ENCODE data around the gene PCID2.
"Not testable (repeated sequence)": the region's sequence is repeated elsewhere in the genome, so short reads cannot be mapped to it uniquely, and the experiment has no call there.

The PCID2 gene

DNA sequence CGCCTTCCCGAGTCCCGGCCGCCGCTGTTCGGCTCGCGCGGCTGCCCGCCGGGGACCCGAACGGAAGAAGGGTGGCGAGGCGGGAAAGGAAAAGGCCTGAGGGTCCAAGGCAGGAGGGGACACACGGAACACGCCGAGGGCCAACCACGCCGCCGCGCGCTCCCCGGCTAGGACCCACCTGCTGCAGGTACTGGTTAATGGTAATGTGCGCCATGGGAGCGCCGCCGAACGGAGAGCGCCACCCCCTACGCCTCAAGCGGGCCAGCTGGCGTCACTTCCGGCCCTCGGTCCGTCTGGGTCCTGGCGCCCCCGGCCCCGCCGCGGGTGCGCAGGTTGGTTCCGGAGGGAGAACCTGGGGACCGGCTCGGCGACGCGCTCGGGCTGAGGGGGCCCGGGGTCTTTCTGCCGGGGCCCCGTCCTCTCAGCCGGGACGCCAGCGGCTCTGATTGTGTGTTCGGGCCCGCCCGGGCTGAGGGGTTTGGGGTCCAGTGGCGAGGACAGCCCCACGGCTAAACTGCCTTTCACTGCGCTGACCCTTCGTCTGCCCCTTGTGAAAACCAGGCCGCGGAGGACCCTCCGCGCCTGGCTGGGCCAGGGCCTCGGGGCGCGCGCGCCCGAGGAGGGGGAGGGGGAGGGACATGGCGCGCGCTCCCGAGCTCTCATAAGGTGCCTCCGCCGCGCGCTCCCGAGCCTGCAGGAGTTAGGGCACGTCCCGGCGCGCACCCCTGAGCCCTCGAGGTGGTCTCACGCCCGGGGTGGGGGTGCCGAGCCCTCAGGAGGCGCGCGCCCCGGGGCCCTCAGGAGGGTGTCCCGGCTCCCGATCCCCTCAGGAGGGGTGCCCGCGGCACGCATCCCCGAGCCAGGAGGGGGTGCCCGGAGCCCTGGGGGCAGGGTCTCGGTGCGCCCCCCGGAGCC, at the start of gene PCID2:
PCID2 (minus strand) TSS at position 249 of the 915 bp plus-strand sequence; CDS start at position 214, 35 bp downstream.
- DNase-seq, result peak; percentile 84 to 94

DNA sequence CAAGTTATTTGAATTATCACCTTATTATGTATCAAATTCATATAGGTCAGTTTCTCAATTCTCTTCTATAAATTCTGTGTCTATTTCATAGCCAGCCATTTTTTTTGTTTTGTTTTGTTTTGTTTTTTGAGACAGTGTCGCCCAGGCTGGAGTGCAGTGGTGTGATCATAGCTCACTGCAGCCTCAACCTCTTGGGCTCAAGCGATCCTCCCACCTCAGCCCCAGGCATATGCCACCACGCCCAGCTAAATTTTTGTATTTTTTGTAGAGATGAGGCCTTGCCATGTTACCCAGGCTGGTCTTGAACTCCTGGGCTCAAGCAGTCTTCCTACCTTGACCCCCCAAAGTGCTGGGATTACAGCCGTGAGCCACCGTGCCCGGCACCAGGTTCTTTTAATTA, 49.4 kb upstream of the PCID2 start:
- not testable (repeated sequence) for DNase-seq

DNA sequence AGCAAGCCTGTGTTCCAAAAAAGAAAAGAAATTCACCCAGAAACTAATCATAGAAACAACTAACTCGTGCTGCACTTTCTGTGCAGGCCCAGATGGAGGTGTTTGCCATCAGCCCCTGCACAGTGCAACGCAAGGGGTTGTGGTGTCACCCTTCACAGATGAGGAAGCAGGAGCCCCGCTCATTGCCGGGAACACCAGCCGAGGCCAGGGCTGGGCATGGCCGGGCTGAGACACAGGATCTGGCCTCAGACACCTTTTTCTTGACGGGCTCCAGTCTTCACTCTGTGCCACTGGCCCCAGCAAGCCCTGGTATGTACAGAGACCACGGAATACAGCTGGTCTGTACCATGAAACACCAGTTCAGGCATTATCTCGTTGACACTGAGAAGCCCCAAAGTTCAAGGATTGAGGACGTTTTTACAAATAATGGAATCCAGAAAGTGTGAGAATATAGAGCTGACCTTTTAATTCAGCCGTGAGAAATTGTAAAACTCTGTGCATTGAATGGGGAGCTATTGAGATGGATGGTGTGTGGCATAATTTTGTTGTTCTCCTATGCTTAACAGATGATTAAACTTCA, 44.1 kb upstream of the PCID2 start:
- no peak for DNase-seq

DNA sequence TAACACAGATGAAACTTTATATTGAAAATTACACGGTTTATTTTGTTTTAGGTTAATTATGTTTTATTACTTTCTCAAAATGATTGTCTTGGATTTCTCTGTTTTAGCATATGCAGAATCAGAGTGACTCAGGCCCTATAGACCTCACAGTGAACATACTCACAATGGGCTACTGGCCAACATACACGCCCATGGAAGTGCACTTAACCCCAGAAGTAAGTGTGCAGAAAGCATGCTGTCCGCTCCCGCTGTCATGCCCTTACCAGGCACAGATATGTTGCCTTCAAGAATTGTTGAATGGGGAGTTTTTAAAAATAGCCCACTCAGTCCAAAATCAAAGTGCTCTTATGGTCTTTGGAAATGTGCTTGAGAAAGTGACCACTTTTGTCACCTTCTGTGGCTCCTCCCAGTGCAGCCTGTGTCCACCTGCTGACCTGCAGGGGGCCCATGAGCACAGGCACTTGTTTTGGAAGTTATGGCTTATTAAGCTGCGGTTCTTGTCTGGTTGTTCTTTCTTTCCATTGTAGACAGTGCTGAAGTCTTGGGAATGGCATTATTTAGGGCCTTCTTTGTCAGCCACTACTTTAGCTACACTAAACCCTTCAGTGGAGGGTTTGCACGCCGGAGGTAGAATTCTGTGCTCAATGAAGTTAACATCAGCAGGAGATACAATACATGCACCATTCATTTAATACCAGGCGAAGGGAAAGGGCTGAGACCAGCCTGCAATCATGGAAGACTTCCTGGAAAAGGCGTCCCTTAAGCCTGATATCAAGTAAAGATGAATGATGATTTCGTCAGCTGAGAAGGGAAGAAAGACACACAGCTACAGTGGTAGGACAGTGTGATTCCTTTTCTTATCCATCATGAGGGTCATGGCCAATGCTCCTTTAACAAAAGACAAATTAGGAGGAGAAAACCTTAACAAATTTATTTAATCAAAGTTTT, 37.7 kb upstream of the PCID2 start:
- DNase-seq, result no peak

DNA sequence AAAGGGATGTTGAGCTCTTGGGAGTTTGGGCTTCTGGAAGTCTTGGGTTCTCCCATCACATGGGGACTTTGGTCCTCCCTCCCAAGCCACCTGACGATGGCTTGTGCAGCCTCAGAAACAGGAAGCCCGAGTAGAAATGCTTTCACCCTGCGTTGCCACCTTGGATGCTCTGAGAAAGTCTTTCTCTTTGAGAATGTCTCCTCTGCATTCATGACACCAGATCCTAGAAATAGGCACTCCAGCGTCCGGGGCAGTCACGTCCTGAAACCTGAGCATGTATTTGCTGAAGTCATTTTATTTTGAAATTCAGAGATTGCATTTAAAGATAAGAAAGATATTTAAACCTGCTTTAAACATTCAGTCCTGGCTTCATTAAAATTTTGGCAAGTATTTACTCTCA, 35.4 kb upstream of the PCID2 start:
- DNase-seq, result no peak

DNA sequence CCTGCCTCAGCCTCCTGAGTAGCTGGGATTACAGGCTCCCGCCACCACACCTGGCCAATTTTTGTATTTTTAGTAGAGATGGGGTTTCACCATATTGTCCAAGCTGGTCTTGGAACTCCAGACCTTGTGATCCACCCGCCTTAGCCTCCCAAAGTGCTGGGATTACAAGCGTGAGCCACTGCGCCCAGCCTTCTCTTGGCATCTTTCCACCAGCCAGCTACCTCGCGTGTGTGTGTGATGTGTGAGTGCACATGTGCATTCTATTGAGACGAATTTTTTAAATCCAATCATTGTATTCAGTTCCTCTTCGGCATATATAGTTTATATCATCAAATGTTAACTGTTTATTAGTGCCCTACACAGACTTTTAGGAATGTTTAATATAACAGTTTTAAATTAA, 33.2 kb upstream of the PCID2 start:
- DNase-seq, result not testable (repeated sequence)

DNA sequence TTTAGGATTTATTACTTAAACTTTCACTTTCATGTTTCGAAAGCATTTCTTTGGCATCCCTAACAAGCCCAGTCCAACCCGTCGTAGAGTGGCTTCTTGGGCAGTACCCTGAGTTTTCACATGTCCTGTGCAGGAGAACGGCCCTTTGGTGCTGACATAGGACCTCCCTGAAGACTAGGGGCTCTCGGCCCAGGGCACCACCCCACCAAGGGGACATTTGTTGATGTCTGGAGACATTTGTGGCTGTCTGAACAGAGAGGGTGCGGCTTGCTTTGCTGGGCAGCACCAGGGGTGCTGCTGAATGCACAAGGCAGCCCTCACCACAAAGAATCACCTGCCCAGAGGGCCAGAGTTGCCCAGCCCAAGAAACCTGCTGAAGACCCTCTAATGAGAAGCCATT, 31.5 kb upstream of the PCID2 start:
- no peak for DNase-seq

DNA sequence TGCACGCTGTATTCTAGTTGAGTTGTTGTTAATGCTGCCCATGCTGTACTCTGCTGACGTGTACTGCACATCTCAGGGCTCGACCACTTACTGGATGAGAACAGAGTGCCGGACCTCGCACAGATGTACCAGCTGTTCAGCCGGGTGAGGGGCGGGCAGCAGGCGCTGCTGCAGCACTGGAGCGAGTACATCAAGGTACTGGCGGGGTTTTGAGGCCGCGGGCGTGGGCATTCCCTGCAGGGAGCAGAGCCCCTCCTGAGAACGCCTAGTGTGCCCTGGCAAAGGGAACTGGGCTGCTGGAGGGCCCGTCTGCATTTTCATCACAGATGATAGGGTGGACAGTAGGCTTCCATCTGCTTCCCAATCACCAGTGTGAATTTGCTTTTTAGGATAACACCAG, 30.9 kb upstream of the PCID2 start:
- DNase-seq, result no peak

DNA sequence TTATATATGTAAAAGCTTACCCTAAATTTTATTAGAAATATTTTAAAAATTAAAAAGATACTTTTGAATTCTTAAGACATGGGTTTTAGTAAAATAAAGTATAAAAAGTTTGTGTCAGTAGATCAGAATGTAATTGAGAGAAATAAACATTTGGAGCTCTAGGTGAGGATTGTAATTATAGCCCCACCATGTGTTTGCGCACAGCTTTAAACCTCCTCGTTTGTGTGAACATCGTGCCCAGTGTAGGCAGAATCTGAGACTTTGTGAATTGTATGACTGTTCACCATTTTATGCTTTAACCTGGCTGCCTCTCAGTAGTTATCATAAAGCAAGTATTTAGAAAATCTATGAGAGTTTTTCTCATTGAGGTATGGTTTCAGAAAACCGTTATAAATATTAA, 30.1 kb upstream of the PCID2 start:
- no peak for DNase-seq

DNA sequence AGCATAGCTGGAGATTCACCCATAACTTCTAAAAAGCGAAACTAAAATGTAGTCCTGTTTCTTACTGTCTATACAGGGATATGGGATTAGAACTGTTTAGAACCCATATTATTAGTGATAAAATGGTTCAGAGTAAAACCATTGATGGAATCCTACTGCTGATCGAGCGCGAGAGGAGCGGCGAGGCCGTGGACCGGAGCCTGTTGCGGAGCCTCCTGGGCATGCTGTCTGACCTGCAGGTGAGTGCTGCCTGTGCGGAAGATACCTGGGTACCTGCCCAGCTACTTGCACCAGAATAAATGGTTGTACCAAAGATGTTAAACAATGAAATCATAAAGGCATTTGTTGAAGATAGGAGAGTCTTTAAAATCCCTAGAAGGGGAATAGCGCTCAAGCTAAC, 24.6 kb upstream of the PCID2 start:
- no peak for DNase-seq

DNA sequence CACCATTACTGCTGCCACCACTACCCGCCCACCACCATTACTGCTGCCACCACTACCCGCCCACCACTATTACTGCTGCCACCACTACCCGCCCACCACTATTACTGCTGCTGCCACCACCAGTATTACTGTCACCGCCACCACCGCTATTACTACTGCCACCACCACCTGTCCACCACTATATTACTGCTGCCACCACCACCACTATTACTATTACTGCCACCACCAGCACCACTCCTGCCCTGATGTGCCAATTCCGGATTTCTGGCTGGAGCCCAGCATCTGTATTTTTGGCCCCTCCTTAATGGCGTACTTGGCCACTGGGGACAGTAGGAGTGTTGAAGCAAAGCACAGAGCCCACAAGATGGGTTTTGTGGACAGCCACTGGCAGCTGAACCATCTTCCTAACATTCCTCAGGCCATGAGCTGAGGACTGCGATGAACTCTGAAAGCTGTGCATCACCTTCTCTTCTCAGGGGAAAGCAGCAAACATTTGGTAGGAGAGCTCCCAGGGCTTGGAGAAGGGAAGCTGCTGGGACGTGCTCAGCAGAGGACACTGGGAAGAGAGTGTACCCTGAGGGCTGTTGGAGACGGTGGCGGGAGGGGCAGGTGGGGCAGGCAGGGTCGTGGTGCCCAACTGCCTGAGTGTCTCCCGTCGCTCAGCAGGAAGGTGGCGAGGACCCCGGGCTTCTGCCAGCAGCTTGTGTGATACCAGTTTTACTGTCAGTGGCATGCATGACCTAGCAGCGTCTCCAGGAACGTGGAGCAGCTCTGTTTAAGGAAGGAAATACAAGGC, 23.9 kb upstream of the PCID2 start:
- DNase-seq, result no peak

DNA sequence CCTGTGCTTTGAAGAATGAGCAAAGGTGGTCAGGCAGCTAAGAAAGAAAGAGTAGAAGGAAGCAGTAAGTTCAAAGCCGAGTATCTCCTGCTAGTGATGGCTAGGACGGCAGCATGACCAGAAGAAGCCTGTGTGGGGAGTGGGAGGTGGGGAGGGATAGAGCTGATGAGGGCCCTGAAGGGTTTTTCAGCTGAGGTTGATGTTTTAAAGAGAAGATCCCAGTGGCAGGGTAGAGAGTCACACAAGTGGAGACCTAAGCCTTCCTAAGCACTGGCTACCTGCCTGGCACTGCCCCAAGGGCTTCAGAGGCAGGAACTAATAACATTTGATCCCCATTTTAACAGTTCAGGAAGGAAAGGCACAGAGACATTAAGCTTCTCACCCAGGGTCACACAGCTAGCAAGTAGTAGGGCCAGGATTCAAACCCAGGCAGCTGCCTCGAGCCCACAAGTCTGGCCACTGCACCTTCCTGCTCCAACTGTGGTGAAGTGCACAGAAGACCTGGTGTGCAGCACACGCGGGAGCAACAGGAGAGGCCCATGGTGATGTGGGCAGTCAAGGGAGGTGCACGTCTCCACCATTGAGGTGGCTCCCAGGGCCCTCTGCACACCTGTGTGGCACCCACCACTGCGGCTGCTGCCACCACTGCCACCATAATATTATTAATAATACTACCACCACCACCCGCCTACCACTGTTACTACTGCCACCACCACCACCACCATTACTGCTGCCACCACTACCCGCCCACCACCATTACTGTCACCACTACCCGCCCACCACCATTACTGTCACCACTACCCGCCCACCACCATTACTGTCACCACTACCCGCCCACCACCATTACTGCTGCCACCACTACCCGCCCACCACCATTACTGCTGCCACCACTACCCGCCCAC, 23.1 kb upstream of the PCID2 start:
- DNase-seq, result no peak

DNA sequence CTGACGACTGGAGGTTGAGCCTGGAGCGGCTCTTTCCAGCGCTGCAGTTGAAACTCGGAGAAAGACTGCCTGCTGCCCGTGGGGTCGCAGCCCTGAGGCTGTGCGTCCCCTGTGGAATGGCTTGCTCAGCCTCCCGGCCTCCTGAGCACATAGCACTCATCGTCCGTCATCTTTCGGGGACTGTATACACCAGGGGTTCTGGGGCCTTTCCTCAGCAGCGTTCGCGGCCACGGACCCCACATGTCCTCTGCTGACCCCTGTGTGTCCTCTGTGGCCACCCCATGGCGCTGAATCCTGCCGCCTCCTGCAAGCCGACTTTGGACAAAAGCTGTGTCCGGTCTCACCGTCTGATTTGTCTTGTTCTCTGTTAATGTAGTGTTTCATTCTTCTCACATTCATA, 21.3 kb upstream of the PCID2 start:
- DNase-seq, result no peak

DNA sequence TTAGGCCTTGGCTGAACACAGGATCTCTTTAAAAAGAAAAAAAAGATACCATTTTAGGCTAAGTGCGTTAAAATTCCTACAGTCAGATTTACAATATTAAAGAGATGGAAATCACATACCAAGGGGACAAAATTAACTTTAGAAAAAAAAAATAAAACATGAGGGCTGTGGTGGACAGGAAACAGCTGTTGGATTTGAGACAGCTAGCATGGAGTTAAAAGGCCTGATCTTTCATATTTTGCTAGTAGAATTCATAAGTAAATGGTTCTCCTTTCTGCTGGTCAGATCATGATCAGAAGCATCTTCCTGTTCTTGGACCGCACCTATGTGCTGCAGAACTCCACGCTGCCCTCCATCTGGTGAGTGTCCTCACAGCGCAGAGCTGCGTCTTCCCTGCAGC, 20.7 kb upstream of the PCID2 start:
- no peak for DNase-seq

DNA sequence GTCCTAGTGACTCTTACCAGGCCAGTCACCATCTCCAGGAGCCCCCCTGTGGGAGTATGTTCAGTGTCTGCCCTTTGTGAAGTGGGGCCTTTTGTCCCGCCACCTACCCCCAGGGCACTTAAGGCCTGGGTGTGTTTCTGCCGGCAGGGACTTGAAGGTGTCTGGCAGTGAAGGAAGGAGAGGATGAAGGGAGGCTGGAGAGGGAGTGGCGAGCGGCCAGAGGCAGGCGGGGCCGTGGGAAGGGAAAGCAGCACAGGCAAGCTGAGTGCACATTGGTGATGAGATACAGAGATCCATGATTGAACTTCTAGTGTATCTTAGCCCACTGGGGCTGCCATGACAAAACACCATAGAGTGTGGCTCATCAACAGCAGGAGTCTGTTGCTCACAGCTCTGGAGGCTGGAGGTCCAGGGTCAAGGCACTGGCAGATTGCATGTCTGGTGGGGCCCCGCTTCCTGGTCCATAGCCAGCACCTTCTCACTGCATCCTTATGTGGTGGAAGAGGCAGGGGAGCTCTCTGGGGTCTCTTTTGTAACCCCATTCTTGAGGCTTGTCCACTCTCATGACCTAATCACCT, 18.5 kb upstream of the PCID2 start:
- DNase-seq, result no peak

DNA sequence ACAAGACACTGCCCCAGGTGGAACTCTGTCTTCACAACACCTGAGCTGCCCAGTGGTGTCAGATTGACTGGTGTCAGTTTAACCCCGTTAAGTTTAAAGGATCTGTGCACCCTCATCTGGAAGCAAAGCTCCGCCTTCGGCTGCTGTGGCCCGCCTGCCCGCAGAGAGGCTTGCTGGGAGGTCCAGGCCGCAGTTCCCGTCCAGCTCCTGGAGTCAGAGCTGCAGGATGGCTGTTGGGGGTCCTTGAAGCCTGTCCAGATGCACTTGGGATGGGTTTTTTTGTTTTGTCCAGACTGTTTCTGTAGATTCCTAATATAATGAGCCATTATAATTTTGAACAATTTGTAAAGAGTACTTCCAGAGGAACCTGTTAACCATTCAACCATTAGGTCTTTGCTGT, 17.0 kb upstream of the PCID2 start:
- no peak for DNase-seq

DNA sequence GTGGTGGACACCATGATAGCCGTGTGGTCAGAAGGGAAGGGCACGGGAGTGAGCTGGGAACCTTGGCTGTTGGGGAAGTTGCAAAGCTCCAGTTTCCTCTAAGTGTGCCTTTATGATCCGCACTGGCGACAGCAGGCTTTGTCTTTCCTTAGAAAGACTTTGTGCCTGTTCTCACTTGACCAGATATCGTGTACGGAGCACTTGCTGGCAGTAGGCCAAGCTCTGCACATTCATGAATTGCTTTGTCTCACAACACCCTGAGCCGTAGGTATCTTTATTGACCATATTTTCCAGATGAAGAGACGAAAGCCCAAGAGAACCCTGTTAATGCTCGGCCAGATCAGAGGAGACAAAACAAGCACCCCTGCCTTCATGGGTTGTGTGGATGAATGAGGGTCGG, 16.0 kb upstream of the PCID2 start:
- no peak for DNase-seq

DNA sequence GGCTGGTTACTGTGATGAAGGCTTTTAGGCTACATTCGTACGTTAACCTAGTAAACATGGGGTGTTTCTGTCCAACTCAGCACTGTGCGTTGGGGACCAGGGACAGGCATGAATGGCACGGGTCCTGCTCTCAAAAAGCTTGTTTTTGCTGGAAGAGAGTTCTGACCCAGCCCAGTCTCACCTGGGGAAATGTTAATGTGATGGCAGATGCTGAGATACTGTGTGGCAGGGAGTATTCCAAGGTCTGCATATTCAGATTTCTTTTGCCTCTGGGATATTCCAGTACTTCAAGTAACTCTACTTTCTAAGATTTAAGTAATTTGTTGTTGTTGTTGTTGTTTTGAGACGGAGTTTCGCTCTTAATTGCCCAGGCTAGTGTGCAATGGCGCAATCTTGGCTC, 14.6 kb upstream of the PCID2 start:
- DNase-seq, result no peak

DNA sequence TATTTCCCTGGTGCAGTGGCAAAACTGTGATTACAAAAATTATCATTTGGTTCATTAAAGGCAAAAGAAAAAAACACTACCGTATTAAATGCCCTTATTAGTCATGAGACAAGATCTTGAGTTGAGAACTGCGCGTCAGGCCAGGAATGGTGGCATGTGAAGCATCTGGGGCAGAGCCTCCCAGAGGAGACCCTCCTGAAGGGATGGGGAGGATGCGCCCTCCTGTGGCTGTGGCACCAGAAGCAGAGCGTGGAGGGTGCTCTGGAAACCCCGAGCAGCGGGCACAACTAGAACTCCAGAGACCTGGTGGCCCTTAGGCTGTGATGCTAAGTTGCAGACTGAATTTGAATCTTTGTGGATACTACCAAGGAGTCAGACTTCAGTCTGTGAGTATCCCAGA, 12.4 kb upstream of the PCID2 start:
- no peak for DNase-seq

DNA sequence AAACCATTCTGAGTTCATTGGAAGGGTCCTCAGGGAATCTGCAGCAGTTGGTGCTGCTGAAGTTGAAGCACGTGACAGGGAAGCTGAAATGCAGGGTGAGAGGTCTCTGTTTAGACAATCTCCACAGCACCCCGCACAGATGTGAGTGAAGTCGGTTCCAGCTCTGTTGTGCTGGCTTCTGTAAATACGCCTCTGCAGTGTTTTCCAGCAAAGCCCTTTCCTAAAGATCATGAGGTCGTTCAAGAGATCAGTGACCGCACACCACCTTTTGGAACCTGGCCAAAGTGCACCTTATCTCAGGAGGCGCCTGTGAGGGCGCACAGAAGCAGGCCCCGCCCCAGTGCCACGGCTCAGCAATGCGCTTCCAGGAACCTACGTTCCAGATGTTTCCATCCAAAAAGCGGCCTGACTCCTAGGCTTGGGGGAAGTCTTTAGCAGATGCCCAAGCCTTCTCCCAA, 11.7 kb upstream of the PCID2 start:
- DNase-seq, result no peak
